Mucosa of gallbladder (tissue), 1 donor: Measurements from ENCODE around the gene B9D1. TPM values are rescaled to one million over a fixed set of nuclear protein-coding genes. Genes with fewer than 3 reads are reported as not detected.

Experiments used
- DNase-seq: peaks from one replicate; pipeline ENCODE4 v3.0.0-alpha.2; 2020; ENCODE audit warnings: low spot score
- total RNA-seq: library from RNA; stranded (reverse); gene quantifications from one replicate; pipeline ENCODE4 v1.2.1, GENCODE V29; 2021
- donor health status: DM: no; HTN: no; CAD: no.

B9D1 gene
- total RNA-seq, 1 donor from 2014 or later: 25.3 TPM

DNA sequence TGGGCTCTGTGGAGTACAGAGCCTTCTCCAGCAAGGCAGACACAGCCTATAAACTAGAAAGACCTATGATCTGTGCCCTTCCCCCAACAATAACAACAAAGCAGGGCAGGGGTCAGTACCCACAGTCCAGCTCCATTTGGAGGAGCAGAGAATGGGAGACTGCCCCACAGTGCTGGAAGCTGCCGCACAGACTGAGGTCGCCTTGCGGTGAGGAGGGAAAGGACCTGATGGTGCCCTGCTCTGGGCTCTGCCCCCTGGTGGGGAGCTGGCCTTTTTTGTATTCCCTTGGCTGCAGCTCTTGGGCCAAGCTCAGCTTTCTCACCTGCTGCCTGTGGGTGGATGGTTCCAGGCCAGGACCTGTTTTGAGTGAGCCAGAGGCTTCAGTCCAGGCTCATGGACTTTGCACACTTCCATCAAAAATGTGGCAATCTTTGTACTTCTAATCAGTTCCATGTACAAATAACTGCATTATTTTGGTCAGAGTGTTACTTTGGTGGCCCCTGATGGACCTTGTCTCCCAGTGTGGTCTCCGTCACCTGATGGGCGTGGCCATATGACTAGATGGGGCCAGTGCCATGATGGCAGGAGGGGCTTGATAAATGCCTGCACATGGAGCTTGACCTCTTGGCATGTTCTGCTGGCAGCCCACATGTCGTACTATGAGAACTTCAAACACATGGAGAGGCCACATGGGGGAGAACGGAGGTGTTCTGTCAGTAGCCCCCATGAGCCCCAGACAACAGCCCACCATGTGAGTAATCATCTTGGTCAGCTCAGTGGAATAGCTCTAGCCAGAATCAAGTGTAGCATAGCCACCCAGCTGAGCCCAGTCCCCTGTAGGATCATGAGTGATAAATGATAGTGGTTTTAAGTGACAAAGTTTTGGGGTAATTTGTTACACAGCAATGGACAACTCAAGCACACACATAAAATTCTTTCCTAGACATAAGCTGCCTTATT, 24.2 kb downstream of the B9D1 start:
- peak; percentile 50 for DNase-seq

DNA sequence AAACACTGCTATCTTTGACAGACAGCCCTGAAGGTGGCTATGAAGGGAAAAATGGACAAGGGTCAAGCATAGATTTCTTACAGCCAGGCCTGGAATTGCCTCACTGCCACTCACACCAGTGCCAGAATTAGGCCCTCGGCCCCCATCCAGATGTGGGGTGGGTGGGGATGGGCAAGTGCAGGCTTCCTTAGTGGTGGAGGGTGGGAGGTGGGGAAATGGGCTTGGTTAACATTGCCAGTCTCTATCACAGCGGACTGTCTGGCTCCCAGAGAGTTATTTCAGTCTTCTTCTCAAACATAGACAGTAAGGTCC, 24.9 kb downstream of the B9D1 start:
- DNase-seq: no peak

DNA sequence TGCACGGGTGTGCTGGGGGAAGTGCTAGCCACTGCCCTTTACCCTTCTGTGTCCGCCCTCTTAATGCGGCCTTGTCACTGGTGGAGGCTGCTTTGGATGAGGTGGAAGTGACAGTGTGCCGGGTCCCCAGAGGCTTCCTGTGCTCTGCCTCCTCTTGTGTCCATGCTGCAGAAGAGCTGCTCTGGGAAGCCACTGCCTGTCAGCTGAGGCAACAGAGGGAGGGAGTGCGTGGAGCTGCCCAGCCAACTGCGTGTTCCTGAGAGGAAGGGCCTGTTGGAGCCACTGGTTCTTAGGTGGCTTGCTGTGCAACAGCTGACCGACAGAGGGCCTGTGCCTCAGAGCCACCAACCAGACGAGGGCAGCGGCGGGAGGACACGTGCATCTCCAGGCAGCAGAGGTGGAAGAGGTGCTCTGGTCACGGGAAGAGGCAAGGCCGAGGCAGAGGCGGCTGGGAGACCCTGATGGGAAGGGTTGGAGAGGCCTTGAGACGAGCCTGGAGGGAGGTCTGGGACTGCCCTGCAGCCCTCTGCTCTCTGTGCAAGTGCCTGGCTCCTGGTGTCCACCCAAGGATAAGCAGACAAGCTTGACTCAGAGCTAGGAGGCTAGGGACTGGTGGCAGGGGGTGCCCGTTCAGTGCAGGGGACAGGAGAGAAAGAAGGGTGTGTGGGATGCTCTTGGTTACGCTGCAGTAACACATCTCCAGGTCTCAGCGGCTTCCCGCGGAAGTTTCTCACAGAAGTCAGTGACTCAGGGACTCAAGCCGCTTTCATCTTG, 25.4 kb downstream of the B9D1 start:
- DNase-seq: no peak

DNA sequence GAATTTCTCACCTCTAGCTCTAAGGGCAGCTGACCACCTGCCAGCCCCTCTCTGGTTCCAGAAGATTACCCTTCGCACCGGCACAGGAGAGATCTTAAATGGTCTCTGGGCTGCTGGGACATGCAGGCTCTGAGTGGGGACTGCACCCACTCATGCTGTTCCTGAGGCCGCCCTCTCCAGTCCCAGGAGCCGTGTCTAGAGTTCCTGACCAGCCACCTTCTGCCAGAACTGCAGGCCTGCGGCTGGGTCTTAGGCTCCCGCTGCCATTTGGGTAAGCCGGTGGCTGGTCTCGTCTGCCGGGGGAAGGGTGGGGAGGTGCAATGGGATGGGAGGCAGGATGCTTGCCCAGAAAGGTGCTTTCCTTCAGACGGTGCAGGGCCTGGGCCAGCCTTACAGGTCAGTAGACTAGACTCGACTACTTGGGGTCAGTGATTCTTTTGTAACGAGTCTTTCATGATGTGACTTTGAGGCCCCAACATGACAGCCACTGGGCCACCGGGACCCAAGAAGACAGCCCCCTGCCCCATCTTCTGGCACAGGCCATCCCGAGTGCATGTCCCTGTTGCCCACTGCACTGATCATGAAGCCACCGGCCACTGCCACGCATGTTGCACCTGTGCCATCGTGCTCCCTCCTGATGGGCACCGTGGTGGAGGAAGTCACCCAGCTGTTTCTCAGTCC, 26.4 kb downstream of the B9D1 start:
- no peak for DNase-seq

DNA sequence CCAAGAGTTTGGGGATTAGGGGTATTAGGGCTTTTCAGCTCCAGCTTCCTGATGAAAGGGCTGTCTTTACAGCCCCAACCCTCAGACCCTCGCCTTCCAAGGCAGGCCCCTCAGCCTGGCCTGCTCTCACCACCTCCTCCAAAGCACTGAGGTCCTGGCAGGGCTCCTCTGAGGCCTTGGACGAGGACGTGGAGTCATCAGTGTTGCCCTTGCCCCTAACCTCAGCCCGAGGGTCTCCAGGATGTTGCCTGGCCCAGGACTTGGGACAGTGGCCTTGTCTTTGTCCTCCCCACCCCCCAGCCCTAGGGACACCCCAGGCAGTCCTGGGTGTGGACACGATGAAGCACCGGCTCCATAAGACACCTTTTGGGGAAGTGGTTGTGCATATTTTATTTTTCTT, 28.2 kb downstream of the B9D1 start:
- DNase-seq: no peak

DNA sequence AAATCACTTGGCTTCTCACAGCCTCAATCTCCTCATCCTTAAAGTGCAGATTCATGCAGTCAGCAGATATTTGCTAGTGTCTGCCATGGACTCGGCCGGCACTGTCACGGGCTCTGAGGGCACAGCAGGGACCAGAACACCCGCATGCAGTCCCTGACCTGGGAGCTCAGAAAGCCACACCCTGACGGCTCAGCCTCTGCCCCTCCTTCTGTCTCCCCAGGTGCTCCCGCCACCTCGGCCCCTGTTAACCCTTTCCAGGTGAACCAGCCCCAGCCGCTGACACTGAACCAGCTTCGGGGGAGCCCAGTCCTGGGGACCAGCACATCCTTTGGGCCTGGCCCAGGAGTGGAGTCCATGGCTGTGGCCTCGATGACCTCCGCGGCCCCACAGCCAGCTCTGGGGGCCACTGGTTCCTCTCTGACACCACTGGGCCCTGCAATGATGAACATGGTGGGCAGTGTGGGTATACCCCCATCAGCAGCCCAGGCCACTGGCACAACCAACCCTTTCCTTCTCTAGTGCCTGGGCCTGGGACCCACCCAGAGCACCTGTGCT, 28.7 kb downstream of the B9D1 start:
- no peak for DNase-seq

DNA sequence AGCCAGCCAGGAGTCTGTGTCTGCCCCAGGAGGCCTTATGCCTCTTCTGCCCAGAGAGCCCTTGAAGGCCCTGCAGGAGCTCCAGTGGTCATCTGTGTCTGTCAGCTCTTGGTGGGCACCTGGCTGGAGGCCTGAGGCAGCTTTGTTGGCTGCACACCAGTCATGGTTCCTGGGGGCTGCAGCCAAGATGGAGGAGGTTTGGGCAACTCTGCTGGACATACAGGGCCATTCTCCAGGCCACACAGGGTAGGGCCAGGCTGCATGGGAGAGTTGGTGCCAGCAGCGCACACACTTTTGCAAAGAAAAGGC, 29.4 kb downstream of the B9D1 start:
- DNase-seq: no peak

DNA sequence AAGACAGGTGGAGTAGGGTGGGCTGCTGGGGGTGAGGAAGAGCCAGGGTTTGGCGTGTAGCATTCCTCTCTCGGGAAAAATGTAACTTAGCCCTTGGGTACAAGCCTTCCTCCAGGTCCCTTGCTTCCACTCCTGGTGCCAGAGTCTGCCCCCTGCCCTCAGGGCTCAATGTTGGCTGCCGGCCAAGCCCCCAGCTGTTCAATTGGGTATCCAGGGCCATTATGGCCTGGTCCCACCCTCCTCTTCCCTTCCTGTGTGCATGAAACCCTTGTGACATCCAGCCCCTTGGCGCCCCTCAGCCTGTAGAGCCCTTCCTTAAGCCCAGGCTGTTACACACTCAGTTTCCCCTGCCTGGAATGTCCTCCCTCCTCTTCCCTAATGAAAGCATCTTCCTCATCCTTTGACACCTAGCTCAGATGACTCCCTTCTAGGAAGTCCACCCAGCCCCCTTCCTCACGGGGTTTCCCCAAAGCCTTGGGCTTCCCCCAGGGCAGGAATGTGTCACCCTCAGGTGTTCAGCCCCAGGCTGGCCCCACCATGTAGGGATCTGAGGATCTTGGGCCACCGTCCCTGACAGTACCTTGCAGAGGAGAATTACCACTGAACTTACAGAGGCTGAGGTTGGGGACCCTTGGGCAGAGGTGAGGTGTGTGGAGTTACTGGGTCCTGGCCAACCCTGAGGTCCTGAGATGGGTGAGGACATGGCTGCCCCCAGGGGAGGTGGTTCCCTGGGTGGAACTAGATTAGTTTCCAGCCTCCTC, 30.0 kb downstream of the B9D1 start:
- no peak for DNase-seq

DNA sequence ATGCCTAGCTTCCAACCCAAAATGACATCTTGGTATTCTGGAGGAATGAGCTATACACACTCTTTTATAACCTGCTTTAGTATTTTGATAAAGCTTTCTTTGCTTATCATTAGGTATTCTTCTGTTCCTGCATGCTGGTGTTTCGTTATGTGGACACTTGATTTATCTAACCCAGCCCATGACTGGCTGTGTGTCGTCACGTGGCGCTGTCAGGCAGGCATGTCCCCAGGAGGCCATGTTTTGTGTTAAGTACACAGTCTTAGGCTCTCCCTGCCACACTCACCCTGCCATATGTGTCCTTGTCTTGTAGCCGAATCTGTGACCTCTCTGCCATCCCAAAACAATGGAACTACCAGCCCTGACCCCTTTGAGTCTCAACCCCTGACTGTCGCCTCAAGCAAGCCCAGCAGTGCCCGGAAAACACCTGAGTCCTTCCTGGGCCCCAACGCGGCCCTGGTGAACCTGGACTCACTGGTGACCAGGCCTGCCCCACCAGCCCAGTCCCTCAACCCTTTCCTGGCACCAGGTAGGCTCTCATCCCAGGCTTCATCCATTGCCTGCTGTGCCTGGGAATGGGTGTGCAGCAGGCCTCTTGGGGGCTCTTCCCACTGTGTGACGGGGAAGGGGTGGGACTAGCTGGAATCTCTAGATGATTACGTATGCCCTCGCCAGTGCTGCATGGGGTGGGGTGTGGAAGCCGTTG, 30.8 kb downstream of the B9D1 start:
- no peak for DNase-seq

DNA sequence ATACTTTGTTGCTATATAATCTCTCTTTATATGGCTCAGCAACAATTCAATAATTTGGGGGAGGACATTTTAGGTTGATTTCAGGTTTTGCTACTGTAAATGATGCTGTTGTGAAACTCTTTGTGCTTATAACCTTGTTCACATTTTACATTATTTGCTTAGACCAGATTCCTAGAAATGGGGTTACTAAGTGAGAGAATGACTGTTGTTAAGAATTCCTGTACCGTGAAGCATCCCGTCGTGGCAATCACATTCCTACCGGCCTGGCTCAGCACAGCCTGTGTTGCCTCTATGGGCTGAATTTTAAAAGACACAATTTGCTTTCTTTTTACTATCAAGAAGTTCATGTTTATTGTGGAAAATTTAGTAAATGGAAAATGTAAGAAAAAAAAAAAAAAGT, 31.4 kb downstream of the B9D1 start:
- DNase-seq: no peak

DNA sequence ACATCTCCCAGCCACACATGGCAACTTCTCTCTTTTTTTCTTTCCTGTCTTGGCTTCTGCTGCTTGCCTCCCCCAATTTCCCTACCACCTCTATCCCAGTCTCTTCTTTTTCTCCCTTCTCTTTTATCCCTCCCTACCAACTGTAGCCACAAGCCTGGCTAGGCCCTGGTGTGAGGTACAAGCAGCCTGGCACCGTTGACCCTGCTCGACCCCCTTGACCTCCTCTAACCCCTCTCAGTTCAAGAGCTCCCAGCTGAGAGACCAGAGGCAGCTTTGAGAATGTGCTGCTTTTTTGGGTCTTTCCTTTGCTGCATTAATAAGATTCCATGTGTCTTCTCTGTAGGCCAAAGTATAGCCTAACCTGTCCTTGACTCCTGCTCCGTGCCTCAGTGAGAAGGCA, 32.3 kb downstream of the B9D1 start:
- DNase-seq: no peak

DNA sequence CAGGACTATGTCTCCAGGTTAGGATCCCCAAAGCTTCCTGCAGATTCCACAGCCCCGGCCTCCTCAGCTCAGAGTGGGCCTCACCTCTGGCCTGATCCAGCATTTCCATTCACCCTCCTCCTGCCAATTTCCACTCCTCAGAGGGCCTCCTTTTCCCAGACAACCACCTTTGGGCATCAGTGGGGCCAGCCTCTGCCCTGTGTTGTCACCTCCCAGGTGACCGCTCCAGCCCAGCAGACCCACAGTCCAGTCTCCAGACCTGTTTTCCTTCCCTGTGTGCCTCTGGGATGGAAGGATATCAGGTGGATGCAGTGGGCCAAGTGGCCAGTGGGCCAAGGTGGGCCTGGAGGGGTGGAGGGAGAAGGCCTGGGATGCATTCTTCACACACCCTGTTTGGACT, 32.7 kb downstream of the B9D1 start:
- DNase-seq: no peak

DNA sequence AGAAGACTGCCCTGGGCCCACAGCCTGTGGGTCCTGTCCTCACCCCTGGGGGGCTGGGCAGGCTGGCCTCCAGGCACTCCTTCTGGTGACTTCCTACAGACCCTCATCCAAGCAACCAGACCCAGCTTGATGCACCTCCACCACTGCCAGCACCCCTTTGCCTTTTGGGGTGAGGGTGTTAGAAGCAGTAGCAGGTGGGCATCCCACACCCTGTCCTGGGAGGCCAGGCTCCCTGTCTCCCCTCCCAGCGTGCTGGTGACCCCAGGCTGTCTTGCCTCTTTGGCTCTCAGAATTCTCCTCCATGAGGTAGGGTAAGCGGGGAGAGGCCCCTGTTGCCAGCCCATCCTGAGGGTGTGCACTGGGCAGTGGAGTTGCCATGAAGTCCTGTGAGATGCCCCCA, 33.4 kb downstream of the B9D1 start:
- no peak for DNase-seq

DNA sequence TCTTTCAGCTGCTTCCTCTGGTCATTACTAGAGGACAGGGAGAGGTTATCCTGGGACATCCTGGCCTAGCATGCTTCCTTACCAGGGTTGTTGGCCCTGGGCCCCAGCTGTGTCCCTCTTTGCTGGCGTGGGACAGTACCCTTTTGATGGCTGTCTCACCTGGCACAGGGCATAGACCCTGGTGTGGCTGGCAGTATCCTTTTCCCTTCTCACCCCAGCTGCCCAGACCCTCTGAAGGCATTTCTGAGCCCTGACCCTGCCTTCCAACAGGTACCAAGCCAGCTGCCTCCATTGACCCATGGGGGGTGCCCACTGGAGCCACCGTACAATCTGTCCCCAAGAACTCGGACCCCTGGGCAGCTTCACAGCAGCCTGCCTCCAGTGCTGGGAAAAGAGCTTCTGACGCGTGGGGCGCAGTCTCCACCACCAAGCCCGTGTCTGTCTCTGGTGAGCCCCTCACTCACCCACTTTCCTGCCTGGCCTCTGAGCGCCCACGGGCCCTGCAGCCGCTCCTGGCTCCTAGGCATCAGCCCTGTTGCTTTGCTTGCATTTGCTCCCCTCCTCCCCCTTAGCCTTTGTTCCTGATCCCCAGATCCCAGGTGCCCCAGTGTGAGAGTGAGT, 34.0 kb downstream of the B9D1 start:
- no peak for DNase-seq

DNA sequence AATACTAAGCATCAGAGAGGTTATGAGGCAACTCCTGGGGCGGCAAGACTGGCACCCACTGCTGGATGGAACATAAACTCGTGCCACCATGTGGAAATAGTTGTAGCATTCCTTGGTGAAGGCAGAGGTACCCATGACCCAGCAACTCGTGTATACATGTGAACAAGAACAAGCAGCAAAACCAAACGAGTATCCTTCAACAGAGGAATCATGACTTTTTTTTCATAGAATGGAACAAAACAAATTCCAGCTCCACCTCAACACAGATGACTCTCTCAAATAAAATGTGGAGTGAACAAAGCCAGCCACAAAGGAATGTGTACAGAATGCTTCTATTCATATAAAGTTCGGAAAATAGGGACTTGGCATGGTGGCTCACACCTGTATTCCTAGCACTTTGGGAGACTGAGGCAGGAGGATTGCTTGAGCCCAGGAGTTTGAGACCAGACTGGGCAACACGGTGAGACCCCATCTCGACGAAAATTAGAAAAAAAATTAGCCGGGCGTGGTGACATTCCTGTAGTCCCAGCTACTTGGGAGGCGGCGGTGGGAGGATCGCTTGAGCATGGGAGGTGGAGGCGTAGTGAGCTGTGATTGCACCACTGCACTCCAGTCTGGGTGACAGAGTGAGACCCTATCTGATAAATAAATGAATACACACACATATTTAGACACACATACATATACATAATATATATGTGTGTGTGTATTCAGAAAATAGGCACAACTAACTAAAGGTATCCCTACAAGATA, 35.3 kb downstream of the B9D1 start:
- no peak for DNase-seq

DNA sequence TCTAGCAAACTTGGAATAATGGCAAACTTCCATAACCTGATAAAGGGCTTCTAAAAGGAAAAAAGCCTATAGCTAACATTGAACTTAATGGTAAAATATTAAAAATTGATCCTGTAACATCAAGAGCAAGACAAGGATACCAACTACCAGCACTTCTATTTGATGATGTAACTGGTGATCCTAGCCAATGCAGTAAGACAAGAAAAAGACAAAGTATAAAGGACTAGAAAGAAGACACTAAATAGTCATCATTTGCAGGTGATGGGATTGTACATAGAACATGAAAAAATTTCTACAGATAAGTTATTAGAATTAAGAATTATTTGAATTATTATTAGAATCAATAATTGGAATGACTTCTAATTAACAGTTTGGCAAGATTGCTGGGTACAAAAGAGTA, 37.0 kb downstream of the B9D1 start:
- no peak for DNase-seq

DNA sequence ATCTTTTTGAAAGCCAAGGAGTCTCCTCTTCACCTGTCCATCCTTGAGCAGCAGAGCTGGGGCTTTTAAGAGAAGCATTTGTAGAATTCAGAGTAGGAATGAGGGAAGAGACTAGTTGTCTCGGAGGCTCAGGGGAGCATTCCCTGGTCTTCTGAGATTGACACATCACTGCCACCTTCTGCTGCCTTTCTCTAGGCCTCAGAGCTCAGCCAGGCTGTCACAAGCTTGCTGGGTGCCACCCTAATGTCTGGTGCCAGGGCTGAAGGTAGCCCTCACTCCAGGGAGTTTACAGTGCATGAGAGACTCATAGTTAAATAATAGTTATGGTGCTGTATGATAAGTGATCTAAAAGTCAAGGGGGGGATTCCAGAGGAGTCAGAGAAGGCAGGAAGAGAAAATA, 39.7 kb downstream of the B9D1 start:
- DNase-seq: no peak

DNA sequence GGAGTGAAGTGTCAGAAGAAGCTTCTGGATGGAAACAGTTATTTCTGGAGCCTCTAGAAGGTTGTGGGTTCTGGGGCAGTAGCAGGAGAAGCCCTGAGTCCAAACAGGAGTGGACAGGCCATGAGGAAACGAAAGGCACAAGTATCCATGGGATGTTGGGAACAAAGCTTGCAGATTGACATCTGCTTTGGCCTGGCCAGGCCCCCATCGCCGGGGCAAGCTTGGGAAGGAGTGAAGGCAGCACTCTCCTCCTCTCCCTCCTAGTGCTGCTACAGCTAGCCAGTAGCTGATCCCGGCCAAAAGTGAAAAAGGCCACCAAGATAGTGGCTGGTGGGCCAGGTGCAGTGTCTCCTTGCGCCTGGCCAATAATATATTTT, 40.4 kb downstream of the B9D1 start:
- DNase-seq: no peak

DNA sequence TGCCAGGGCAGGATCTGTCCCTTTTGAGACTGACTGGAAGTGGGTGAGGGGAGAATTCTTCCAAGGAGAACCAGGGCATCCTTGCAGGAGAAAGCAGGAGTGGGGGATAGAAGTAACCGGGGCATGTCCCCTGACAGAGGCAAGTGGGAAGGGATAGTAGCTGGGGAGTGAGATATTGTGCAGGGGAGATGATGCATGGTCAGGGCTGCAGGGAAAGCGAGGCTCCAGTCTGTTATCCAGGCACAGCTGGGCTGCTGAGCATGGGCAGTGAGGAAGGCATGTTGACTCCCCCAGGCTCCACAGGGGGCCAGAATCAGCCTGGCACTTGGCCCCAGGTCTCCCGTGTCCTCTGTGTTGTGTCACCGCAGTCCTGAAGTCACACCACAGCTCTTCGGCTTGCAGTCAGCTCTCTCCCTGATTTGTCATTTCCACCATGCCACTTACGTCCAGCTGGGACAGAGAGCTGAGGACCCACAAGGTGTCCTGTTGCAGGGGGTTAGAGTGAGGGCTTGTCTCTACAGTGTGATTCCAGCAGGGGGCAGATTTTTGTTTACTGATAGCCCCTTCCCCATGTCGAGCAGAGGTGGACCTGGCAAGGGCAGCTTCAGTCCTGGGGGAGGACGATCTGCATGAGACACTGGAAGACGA, 40.9 kb downstream of the B9D1 start:
- DNase-seq: no peak
